SK-N-SH (cell line): ENCODE results near the gene ELAVL4. TPM values are rescaled to one million over a fixed set of nuclear protein-coding genes. Genes with fewer than 3 reads are reported as not detected.

Source experiments
- CTCF ChIA-PET: fragments of 300-600, 350-600 bp; formaldehyde crosslinking; extraction: SDS; loops from one replicate; lab custom pipeline; 2021; lab: Yijun Ruan, JAX
- POLR2A ChIA-PET: fragments of 350-600 bp; sonication (Branson Sonifier 250); formaldehyde crosslinking; extraction: SDS; loops from one replicate; lab custom pipeline; 2020; ENCODE audit warnings: antibody characterized with exemption, inconsistent platforms; lab: Yijun Ruan, JAX
- DNase-seq: peaks from one replicate; pipeline ENCODE4 v3.0.0; 2012
- H2AFZ ChIP-seq: fragments of 200-600 bp; sonication (generic); 2 replicates; pipeline ENCODE4 v1.8.1; 2016; ENCODE audit warnings: antibody characterized with exemption, mild to moderate bottlenecking, low read depth
- H3F3A ChIP-seq: fragments of 200-600 bp; sonication (generic); replicated peaks from 2 replicates; pipeline ENCODE3; 2016; ENCODE audit warnings: antibody characterized with exemption, mild to moderate bottlenecking; ENCODE audit not compliant: insufficient read depth
- H3K27ac ChIP-seq, 2 experiments: fragments of 200-500 bp in 1 of 2; fragments of 200-600 bp in 1 of 2; sonication (Bioruptor generic) in 1 of 2; sonication (generic), shearing (Covaris generic) in 1 of 2; 2 replicates each; pipeline versions ENCODE4 v1.5.1 to v1.6.1; 2014 to 2016; ENCODE audit warnings: low read depth in 2 of 2, inconsistent platforms in 1 of 2, low read length in 1 of 2, mild to moderate bottlenecking in 1 of 2, mixed read lengths in 1 of 2
- H3K27me3 ChIP-seq: fragments of 200-600 bp; sonication (generic), shearing (Covaris generic); 2 replicates; pipeline ENCODE4 v1.6.1; 2016; ENCODE audit warnings: mixed run types; ENCODE audit not compliant: insufficient read depth
- H3K36me3 ChIP-seq, 2 experiments: fragments of 200-500 bp in 1 of 2; fragments of 200-600 bp in 1 of 2; sonication (Bioruptor generic) in 1 of 2; sonication (generic) in 1 of 2; replicated peaks in 1 of 2; 2 replicates each; pipeline versions ENCODE3 to v1.5.1; 2014 to 2016; ENCODE audit warnings: low read length in 1 of 2, mild to moderate bottlenecking in 1 of 2; ENCODE audit not compliant: insufficient read depth in 2 of 2, control insufficient read depth in 1 of 2
- H3K4me1 ChIP-seq, 2 experiments: fragments of 200-500 bp in 1 of 2; fragments of 200-600 bp in 1 of 2; sonication (Bioruptor generic) in 1 of 2; sonication (generic), shearing (Covaris generic) in 1 of 2; 2 replicates each; pipeline versions ENCODE4 v1.5.1 to v1.6.1; 2014 to 2016; ENCODE audit warnings: low read depth in 1 of 2, low read length in 1 of 2, mixed run types in 1 of 2; ENCODE audit not compliant: insufficient read depth in 2 of 2, control insufficient read depth in 1 of 2
- H3K4me2 ChIP-seq: fragments of 200-600 bp; sonication (generic), shearing (Covaris generic); 2 replicates; pipeline ENCODE4 v1.6.1; 2017; ENCODE audit warnings: mixed run types
- H3K4me3 ChIP-seq, 2 experiments: fragments of 200-500 bp in 1 of 2; fragments of 200-600 bp in 1 of 2; sonication (Bioruptor generic) in 1 of 2; sonication (generic), shearing (Covaris generic) in 1 of 2; 2 replicates each; pipeline versions ENCODE4 v1.5.1 to v1.8.1; 2014 to 2016; ENCODE audit warnings: low read depth in 2 of 2, inconsistent platforms in 1 of 2, low read length in 1 of 2, mild to moderate bottlenecking in 1 of 2, mixed read lengths in 1 of 2, moderate library complexity in 1 of 2
- H3K79me2 ChIP-seq: fragments of 200-600 bp; sonication (generic); 2 replicates; pipeline ENCODE4 v1.8.1; 2017; ENCODE audit warnings: mild to moderate bottlenecking; ENCODE audit not compliant: insufficient read depth
- H3K9ac ChIP-seq: fragments of 200-600 bp; sonication (generic); 2 replicates; pipeline ENCODE4 v1.6.1; 2017; ENCODE audit warnings: mixed run types
- H3K9me2 ChIP-seq: fragments of 200-600 bp; sonication (generic); 2 replicates; pipeline ENCODE4 v1.6.1; 2017; ENCODE audit warnings: mixed run types
- H3K9me3 ChIP-seq: fragments of 200-600 bp; sonication (generic); 2 replicates; pipeline ENCODE4 v1.6.1; 2017; ENCODE audit warnings: mixed run types, mild to moderate bottlenecking, moderate library complexity
- H4K20me1 ChIP-seq: fragments of 200-600 bp; sonication (generic); 2 replicates; pipeline ENCODE4 v1.6.1; 2017; ENCODE audit warnings: mild to moderate bottlenecking, mixed run types; ENCODE audit not compliant: insufficient read depth
- ELF1 ChIP-seq: IDR thresholded peaks from 2 replicates; pipeline ENCODE4 v1.4.0; 2012
- FOXJ3 ChIP-seq: sonication (generic); formaldehyde crosslinking; IDR thresholded peaks from 2 replicates; pipeline ENCODE4 v1.5.1; 2020; ENCODE audit warnings: mild to moderate bottlenecking, missing genetic modification reagents
- GATA2 ChIP-seq: sonication (generic); formaldehyde crosslinking; IDR thresholded peaks from 2 replicates; pipeline ENCODE4 v1.5.0; 2020; ENCODE audit warnings: mild to moderate bottlenecking, missing genetic modification reagents
- NFIC ChIP-seq: IDR thresholded peaks from 2 replicates; pipeline ENCODE4 v1.4.0; 2012; ENCODE audit warnings: borderline replicate concordance
- NRF1 ChIP-seq: IDR thresholded peaks from 2 replicates; pipeline ENCODE4 v1.6.1; 2012; ENCODE audit warnings: low read depth, mild to moderate bottlenecking, low read length
- POLR2AphosphoS5 ChIP-seq: IDR thresholded peaks from 2 replicates; pipeline ENCODE4 v1.6.1; 2012; ENCODE audit warnings: low read depth, low read length
- YY1 ChIP-seq: IDR thresholded peaks from 2 replicates; pipeline ENCODE4 v1.4.0; 2012; ENCODE audit warnings: low read depth, mild to moderate bottlenecking
- WGBS: methylation state at CpG from one replicate; pipeline ENCODE4 v1.1.6; 2017; ENCODE audit warnings: low lambda C conversion rate; 5-methylcytosine and 5-hydroxymethylcytosine counted together
- polyA plus RNA-seq, 3 experiments: library from polyadenylated mRNA; depleted of rRNA; stranded (reverse); fragments of >200 nt; gene quantifications; 2 replicates each; pipeline ENCODE4 v1.2.3, GENCODE V29; 2012
- TF ChIP-seq, protein P1 (sequence below): IDR thresholded peaks from 2 replicates; pipeline ENCODE4; 2012
- TF ChIP-seq, protein P2 (sequence below): IDR thresholded peaks from 2 replicates; pipeline ENCODE4 v1.4.0; 2012; ENCODE audit warnings: low read depth, borderline replicate concordance
- TF ChIP-seq, protein P3 (sequence below): IDR thresholded peaks from 2 replicates; pipeline ENCODE4 v1.4.0; 2012; ENCODE audit warnings: low read depth

Gene ELAVL4
- polyA plus RNA-seq, 1 of the 3 experiments (the other 2 are of a cell fraction), result 2.7 TPM

DNA sequence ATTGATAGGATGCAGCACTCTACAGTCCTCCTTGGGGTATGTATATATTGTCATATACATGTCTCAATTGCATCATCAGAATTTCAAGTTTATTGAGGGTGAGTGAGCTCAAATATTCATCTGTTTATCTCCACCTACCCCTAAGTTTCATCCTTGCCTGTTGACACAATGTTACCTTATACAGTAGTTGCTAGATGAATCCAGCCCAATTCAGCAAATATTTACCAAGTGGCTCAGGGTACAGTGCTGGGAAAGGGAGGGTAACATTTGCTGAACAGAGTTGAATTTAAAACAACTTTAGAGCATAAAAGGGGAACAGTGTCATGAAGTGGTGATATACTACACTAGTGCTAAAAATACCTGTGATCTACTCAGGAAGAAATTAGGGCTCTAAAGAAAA is 14.4 kb downstream of the ELAVL4 start (continued):
- TF ChIP-seq, protein P1, sequence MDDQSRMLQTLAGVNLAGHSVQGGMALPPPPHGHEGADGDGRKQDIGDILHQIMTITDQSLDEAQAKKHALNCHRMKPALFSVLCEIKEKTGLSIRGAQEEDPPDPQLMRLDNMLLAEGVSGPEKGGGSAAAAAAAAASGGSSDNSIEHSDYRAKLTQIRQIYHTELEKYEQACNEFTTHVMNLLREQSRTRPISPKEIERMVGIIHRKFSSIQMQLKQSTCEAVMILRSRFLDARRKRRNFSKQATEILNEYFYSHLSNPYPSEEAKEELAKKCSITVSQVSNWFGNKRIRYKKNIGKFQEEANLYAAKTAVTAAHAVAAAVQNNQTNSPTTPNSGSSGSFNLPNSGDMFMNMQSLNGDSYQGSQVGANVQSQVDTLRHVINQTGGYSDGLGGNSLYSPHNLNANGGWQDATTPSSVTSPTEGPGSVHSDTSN, result no peak
- no peak for TF ChIP-seq NFIC
- no peak for TF ChIP-seq POLR2AphosphoS5
- TF ChIP-seq GATA2 (CRISPR knock-in tag), result no peak
- TF ChIP-seq YY1, result no peak
- no peak for TF ChIP-seq NRF1
- TF ChIP-seq, protein P2, sequence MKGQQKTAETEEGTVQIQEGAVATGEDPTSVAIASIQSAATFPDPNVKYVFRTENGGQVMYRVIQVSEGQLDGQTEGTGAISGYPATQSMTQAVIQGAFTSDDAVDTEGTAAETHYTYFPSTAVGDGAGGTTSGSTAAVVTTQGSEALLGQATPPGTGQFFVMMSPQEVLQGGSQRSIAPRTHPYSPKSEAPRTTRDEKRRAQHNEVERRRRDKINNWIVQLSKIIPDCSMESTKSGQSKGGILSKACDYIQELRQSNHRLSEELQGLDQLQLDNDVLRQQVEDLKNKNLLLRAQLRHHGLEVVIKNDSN, result no peak

DNA sequence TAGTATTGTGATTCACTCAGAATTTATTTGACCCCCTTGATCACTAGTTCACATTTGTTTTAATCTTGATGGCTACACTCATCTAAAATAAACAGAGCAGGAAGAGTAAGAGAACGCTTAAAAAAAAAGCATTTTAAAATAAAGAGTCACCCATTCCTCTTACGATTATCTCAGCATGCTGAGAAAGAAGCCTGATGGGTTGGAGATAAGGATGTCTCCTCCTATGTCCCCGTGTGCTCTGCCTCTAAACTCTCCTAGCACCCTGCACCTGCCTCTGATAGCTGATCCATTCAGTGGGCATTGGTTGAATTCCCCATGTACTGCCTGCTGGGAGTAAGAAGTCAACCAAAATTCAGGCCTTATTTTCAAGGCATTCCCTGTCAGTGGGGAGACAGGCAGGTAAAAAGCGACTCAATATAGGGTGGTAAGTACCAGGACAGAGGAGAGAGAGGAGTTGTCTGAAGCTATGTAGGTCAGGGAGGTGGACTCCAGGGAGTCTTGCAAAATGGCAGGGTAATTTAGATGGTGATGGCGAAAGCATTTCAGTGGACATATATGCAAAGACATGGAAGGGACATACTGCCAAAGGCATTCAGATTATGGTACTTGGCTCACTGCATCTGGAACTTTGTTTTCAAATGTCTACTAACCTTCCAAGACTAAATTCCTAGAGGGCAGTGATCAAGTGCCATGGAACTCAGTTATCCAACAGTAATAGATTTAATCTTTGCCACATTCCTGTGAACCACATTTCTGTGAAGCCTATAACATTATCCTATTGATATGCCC is 18.4 kb downstream of the ELAVL4 start:
- H4K20me1 ChIP-seq, result no peaks in the 10 kb centered on the region
- H3F3A ChIP-seq, result peaks cover 17% of the 10 kb centered on the region
- H3K4me2 ChIP-seq, result peak overlapping the region; percentile 52; the same call in 1 of the 2 replicates
- TF ChIP-seq, protein P3, sequence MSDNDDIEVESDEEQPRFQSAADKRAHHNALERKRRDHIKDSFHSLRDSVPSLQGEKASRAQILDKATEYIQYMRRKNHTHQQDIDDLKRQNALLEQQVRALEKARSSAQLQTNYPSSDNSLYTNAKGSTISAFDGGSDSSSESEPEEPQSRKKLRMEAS, result no peak
- TF ChIP-seq GATA2 (CRISPR knock-in tag), result 0 out of 2 replicates have a peak, but pooled peaks have one; percentile 25
- TF ChIP-seq NFIC, result no peak
- TF ChIP-seq, all 33 proteins: peak for 1
- no peaks in the 10 kb centered on the region for H3K9me2 ChIP-seq
- H3K79me2 ChIP-seq, result no peaks in the 10 kb centered on the region
- no peak overlapping the region for H3K4me3 ChIP-seq
- peak overlapping the region; percentile 11 to 55; a peak in 3 of 4 replicates for H3K27ac ChIP-seq
- no peaks in the 10 kb centered on the region for H3K36me3 ChIP-seq
- H2AFZ ChIP-seq, result no peak overlapping the region
- 26% methylated on average over 5 of the region's 5 CpGs for WGBS
- H3K9me3 ChIP-seq, result no peaks in the 10 kb centered on the region
- DNase-seq, result no peak
- H3K4me1 ChIP-seq, result peaks cover 0 to 28% of the 10 kb centered on the region in 2 experiments; a peak in 2 of 4 replicates
- POLR2A ChIA-PET, result no interaction called here
- CTCF ChIA-PET, result interaction anchor here (1.0 to 1.3 kb wide), 3 partner anchors 9 to 67 kb away, joined by 3 read pairs; no protein-coding TSS in a partner anchor
- H3K27me3 ChIP-seq, result no peaks in the 10 kb centered on the region
- no peak overlapping the region; the same call in 1 of the 2 replicates for H3K9ac ChIP-seq

DNA sequence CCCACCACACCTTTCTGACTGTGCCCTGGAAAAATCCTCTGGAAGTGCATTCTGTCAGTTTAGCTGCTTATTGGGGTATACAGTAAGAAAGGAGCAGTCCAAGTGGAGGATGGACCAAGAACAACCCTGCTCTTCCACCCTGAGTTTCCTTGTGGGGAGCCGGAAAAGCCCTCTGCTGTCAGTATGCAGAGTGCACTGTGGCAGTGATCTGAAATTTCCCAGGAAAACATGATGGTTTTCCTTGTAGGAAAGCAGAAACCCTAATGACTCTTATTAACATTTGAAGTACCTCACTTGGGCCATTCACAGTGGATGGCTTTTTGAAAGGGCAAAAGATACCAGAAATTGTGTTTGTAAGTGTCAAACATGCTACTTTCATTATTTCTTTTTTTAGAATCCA is 20.5 kb downstream of the ELAVL4 start:
- WGBS, result 83% methylated on average over 1 of the region's 1 CpG
- no peaks in the 10 kb centered on the region for H3K27me3 ChIP-seq
- no peak overlapping the region for H3K9ac ChIP-seq
- H3K4me1 ChIP-seq, result peaks cover 0 to 28% of the 10 kb centered on the region in 2 experiments; a peak in 2 of 4 replicates
- no peak overlapping the region for H3K4me3 ChIP-seq
- POLR2A ChIA-PET, result no interaction called here
- no peaks in the 10 kb centered on the region for H3K36me3 ChIP-seq
- H3K4me2 ChIP-seq, result no peak overlapping the region
- DNase-seq, result no peak
- H3K9me2 ChIP-seq, result no peaks in the 10 kb centered on the region
- no peak overlapping the region for H2AFZ ChIP-seq
- H3F3A ChIP-seq, result peaks cover 10% of the 10 kb centered on the region
- H3K27ac ChIP-seq, result 0 out of 4 replicates have a peak overlapping the region, but pooled peaks of 1 of the 2 experiments have one; percentile 39
- H4K20me1 ChIP-seq, result no peaks in the 10 kb centered on the region
- no peaks in the 10 kb centered on the region for H3K79me2 ChIP-seq
- no peak for TF ChIP-seq FOXJ3 (CRISPR knock-in tag)
- TF ChIP-seq ELF1, result no peak
- TF ChIP-seq, all 33 proteins: peak for 0
- CTCF ChIA-PET, result interaction anchor here (0.8 to 1.2 kb wide), 3 partner anchors 18 to 87 kb away, joined by 3 read pairs; no protein-coding TSS in a partner anchor
- no peaks in the 10 kb centered on the region for H3K9me3 ChIP-seq
